ENCODE measurements around the gene DDX18.
A peak's percentile ranks its signal among the peaks of the same experiment; 100 is the strongest.

The DDX18 gene

DNA sequence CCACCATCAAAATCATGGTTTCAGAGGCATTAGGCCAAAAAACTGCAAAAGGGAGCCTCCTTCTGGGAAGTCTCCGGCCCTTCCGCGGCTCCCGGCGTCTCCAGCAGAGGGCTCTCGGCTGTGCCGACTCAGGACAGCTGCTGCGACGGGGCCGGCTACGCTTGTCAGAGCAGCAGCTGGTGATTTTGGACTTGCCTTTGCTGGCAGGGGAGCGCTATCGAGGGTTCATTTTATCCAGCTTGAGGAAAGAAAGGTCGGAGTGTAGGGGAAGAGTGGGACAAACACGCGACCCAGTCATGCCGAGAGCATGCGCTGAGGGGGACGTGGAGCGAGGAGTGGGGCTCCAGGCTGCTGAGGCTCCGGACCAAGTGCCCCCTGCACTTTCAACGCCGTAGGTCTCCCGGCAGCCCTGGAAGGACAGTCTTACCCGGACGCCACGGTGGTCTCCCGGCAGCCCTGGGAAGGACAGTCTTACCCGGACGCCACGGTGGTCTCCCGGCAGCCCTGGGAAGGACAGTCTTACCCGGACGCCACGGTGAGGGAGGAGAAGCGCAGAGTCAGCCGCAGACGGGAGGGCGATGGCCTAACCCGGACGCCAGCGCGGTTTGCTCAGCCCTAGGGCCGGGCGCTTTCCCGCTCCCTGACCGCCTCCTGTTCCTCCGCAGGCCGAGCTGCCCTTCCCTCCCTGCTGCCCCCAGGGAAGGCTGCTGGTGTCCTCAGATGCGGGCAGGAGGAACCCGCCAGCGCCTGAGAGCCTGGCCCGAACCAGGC is 21.7 kb downstream of the DDX18 start:
- Histone ChIP-seq H3K27ac (ENCODE audit: low read depth, low read length, poor library complexity, severe bottlenecking) (no peak overlapping the region), H4K20me1 (ENCODE audit: insufficient read depth, low read length) (no peaks in the 10 kb centered on the region), H3K4me1 (ENCODE audit: insufficient read depth, low read length, severe bottlenecking) (no peaks in the 10 kb centered on the region), H3K4me3 (ENCODE audit: low read depth, low read length, poor library complexity, severe bottlenecking) (no peak overlapping the region), H3F3A (ENCODE audit: insufficient read depth, low read length) (no peaks in the 10 kb centered on the region), H3K9me2 (ENCODE audit: low read depth, low read length) (no peaks in the 10 kb centered on the region), H3K79me2 (ENCODE audit: insufficient read depth, low read length) (no peaks in the 10 kb centered on the region), H2AFZ (ENCODE audit: low read length) (no peak overlapping the region), H3K4me2 (ENCODE audit: low read length) (no peak overlapping the region), H3K27me3 (ENCODE audit: insufficient read depth, low read length) (no peaks in the 10 kb centered on the region), H3K9ac (ENCODE audit: low read length) (no peak overlapping the region), H3K9me3 (ENCODE audit: low read length) (no peaks in the 10 kb centered on the region), H3K36me3 (ENCODE audit: insufficient read depth, low read length) (peaks cover 30% of the 10 kb centered on the region)
- no peak for TF ChIP-seq EZH2 (IDR thresholded peaks at IDR 0.05; ENCODE audit: borderline replicate concordance, low read length)
- TF ChIP-seq, protein P1, sequence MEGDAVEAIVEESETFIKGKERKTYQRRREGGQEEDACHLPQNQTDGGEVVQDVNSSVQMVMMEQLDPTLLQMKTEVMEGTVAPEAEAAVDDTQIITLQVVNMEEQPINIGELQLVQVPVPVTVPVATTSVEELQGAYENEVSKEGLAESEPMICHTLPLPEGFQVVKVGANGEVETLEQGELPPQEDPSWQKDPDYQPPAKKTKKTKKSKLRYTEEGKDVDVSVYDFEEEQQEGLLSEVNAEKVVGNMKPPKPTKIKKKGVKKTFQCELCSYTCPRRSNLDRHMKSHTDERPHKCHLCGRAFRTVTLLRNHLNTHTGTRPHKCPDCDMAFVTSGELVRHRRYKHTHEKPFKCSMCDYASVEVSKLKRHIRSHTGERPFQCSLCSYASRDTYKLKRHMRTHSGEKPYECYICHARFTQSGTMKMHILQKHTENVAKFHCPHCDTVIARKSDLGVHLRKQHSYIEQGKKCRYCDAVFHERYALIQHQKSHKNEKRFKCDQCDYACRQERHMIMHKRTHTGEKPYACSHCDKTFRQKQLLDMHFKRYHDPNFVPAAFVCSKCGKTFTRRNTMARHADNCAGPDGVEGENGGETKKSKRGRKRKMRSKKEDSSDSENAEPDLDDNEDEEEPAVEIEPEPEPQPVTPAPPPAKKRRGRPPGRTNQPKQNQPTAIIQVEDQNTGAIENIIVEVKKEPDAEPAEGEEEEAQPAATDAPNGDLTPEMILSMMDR (IDR thresholded peaks at IDR 0.05; ENCODE audit: low read length): peak; percentile 40; the same call in 1 of the 2 replicates

GRCh38 chr2:117845304-117845703 is 30.8 kb downstream of the DDX18 start:
- no peak for TF ChIP-seq EZH2 (IDR thresholded peaks at IDR 0.05; ENCODE audit: borderline replicate concordance, low read length)
- TF ChIP-seq, protein P1 (IDR thresholded peaks at IDR 0.05; ENCODE audit: low read length): no peak
- Histone ChIP-seq H3K9ac (ENCODE audit: low read length) (no peak overlapping the region), H3K27me3 (ENCODE audit: insufficient read depth, low read length) (no peaks in the 10 kb centered on the region; the same call in 1 of the 2 replicates), H3K36me3 (ENCODE audit: insufficient read depth, low read length) (no peaks in the 10 kb centered on the region), H3K9me2 (ENCODE audit: low read depth, low read length) (no peaks in the 10 kb centered on the region), H4K20me1 (ENCODE audit: insufficient read depth, low read length) (no peaks in the 10 kb centered on the region), H3K4me1 (ENCODE audit: insufficient read depth, low read length, severe bottlenecking) (no peaks in the 10 kb centered on the region), H3K4me2 (ENCODE audit: low read length) (no peak overlapping the region), H2AFZ (ENCODE audit: low read length) (no peak overlapping the region), H3K79me2 (ENCODE audit: insufficient read depth, low read length) (no peaks in the 10 kb centered on the region), H3K4me3 (ENCODE audit: low read depth, low read length, poor library complexity, severe bottlenecking) (no peak overlapping the region), H3K27ac (ENCODE audit: low read depth, low read length, poor library complexity, severe bottlenecking) (no peak overlapping the region), H3F3A (ENCODE audit: insufficient read depth, low read length) (no peaks in the 10 kb centered on the region), H3K9me3 (ENCODE audit: low read length) (no peaks in the 10 kb centered on the region)

DNA sequence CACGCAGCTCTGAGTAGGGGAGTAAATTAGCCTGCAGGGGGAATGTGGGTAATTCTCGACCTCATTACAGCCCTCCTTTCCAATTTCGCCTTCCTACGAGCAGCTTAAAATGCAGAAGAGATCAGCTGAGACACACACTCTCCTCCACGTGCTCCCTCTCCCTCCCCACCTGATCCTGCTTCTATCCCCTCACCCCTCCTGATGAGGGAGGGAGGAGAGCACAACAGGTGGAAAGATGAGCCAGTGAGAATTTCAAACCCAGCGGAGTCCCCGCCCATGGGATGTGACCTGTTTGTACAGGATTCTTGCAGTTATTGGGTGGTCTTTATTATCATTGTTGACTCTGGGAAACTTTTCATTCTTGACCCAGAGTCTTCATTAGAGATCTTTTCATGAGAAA is 35.5 kb downstream of the DDX18 start:
- H4K20me1 ChIP-seq (ENCODE audit: insufficient read depth, low read length): no peaks in the 10 kb centered on the region
- H3K27me3 ChIP-seq (ENCODE audit: insufficient read depth, low read length): peaks cover 4% of the 10 kb centered on the region; the same call in 1 of the 2 replicates
- no peak overlapping the region for H2AFZ ChIP-seq (ENCODE audit: low read length)
- no peak overlapping the region for H3K27ac ChIP-seq (ENCODE audit: low read depth, low read length, poor library complexity, severe bottlenecking)
- no peak overlapping the region for H3K9ac ChIP-seq (ENCODE audit: low read length)
- H3K4me3 ChIP-seq (ENCODE audit: low read depth, low read length, poor library complexity, severe bottlenecking): no peak overlapping the region
- no peaks in the 10 kb centered on the region for H3K4me1 ChIP-seq (ENCODE audit: insufficient read depth, low read length, severe bottlenecking)
- H3K79me2 ChIP-seq (ENCODE audit: insufficient read depth, low read length): no peaks in the 10 kb centered on the region
- H3F3A ChIP-seq (ENCODE audit: insufficient read depth, low read length): no peaks in the 10 kb centered on the region
- no peaks in the 10 kb centered on the region for H3K36me3 ChIP-seq (ENCODE audit: insufficient read depth, low read length)
- no peak overlapping the region for H3K4me2 ChIP-seq (ENCODE audit: low read length)
- TF ChIP-seq, protein P1 (IDR thresholded peaks at IDR 0.05; ENCODE audit: low read length): no peak
- TF ChIP-seq EZH2 (IDR thresholded peaks at IDR 0.05; ENCODE audit: borderline replicate concordance, low read length): no peak
- H3K9me2 ChIP-seq (ENCODE audit: low read depth, low read length): no peaks in the 10 kb centered on the region
- no peaks in the 10 kb centered on the region for H3K9me3 ChIP-seq (ENCODE audit: low read length)

Measured in OCI-LY1 (cell line).